ENCODE measurements around the gene SCO2. TPM values are rescaled to one million over a fixed set of nuclear protein-coding genes. Genes with fewer than 3 reads are reported as not detected.

SCO2 gene
- total RNA-seq, 1 experiment from 2014 or later = 6.5 TPM

GRCh38 chr22:50516891-50517290 lies 8.5 kb downstream of the SCO2 start:
- POLR2A ChIA-PET = no interaction called here
- H3K36me3 ChIP-seq (ENCODE audit: control insufficient read depth, insufficient read depth, low read length) = peaks cover 2% of the 10 kb centered on the region; the same call in 1 of the 2 replicates
- no peak overlapping the region for H3K27ac Mint-ChIP-seq (ENCODE audit: unreplicated experiment)
- no peak for DNase-seq
- H3K27me3 ChIP-seq (replicated peaks; ENCODE audit: control insufficient read depth, insufficient read depth, low read length) = no peaks in the 10 kb centered on the region
- no peaks in the 10 kb centered on the region for H3K9me3 Mint-ChIP-seq (ENCODE audit: unreplicated experiment)
- H3K4me3 ChIP-seq (ENCODE audit: low read depth, low read length) = no peak overlapping the region
- H3K4me1 ChIP-seq = no peaks in the 10 kb centered on the region
- CTCF ChIA-PET = no interaction called here
- H3K4me3 Mint-ChIP-seq (ENCODE audit: unreplicated experiment) = no peak overlapping the region
- peaks cover 67% of the 10 kb centered on the region for H3K36me3 Mint-ChIP-seq (ENCODE audit: insufficient read depth, unreplicated experiment)
- H3K9me3 ChIP-seq = no peaks in the 10 kb centered on the region
- no peaks in the 10 kb centered on the region for H3K4me1 Mint-ChIP-seq (ENCODE audit: low read depth, unreplicated experiment)
- H3K27me3 Mint-ChIP-seq (ENCODE audit: insufficient read depth, unreplicated experiment) = no peaks in the 10 kb centered on the region
- intact Hi-C loops (cut with micrococcal nuclease; ENCODE audit: unreplicated experiment) = no loop called here
- BruUV-seq (replicated peaks) = no TSS peak
- TF ChIP-seq, protein P1, sequence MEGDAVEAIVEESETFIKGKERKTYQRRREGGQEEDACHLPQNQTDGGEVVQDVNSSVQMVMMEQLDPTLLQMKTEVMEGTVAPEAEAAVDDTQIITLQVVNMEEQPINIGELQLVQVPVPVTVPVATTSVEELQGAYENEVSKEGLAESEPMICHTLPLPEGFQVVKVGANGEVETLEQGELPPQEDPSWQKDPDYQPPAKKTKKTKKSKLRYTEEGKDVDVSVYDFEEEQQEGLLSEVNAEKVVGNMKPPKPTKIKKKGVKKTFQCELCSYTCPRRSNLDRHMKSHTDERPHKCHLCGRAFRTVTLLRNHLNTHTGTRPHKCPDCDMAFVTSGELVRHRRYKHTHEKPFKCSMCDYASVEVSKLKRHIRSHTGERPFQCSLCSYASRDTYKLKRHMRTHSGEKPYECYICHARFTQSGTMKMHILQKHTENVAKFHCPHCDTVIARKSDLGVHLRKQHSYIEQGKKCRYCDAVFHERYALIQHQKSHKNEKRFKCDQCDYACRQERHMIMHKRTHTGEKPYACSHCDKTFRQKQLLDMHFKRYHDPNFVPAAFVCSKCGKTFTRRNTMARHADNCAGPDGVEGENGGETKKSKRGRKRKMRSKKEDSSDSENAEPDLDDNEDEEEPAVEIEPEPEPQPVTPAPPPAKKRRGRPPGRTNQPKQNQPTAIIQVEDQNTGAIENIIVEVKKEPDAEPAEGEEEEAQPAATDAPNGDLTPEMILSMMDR (IDR thresholded peaks at IDR 0.05; ENCODE audit: insufficient read depth in 1 of 2, low read depth in 1 of 2, low read length in 1 of 2, severe bottlenecking in 1 of 2, unreplicated experiment in 1 of 2) = no peak

GRCh38 chr22:50516068-50516467 lies 9.3 kb downstream of the SCO2 start:
- Histone ChIP-seq H3K27me3 (replicated peaks; ENCODE audit: control insufficient read depth, insufficient read depth, low read length) (no peaks in the 10 kb centered on the region), H3K9me3 (no peaks in the 10 kb centered on the region), H3K4me3 (ENCODE audit: low read depth, low read length) (no peak overlapping the region), H3K4me1 (no peaks in the 10 kb centered on the region), H3K36me3 (ENCODE audit: control insufficient read depth, insufficient read depth, low read length) (peaks cover 2% of the 10 kb centered on the region; the same call in 1 of the 2 replicates)
- CTCF ChIA-PET = no interaction called here
- no peak overlapping the region for H3K27ac Mint-ChIP-seq (ENCODE audit: unreplicated experiment)
- TF ChIP-seq, protein P1 (IDR thresholded peaks at IDR 0.05; ENCODE audit: insufficient read depth in 1 of 2, low read depth in 1 of 2, low read length in 1 of 2, severe bottlenecking in 1 of 2, unreplicated experiment in 1 of 2) = no peak
- BruUV-seq (replicated peaks) = no TSS peak
- DNase-seq = no peak
- H3K36me3 Mint-ChIP-seq (ENCODE audit: insufficient read depth, unreplicated experiment) = peaks cover 69% of the 10 kb centered on the region
- POLR2A ChIA-PET = no interaction called here
- H3K4me3 Mint-ChIP-seq (ENCODE audit: unreplicated experiment) = no peak overlapping the region
- no peaks in the 10 kb centered on the region for H3K27me3 Mint-ChIP-seq (ENCODE audit: insufficient read depth, unreplicated experiment)
- no peaks in the 10 kb centered on the region for H3K9me3 Mint-ChIP-seq (ENCODE audit: unreplicated experiment)
- H3K4me1 Mint-ChIP-seq (ENCODE audit: low read depth, unreplicated experiment) = no peaks in the 10 kb centered on the region
- intact Hi-C loops (cut with micrococcal nuclease; ENCODE audit: unreplicated experiment) = no loop called here

GRCh38 chr22:50513175-50513574 lies 12.2 kb downstream of the SCO2 start:
- no peak for DNase-seq
- Histone ChIP-seq H3K4me1 (peaks cover 5% of the 10 kb centered on the region; the same call in 1 of the 2 replicates), H3K27me3 (replicated peaks; ENCODE audit: control insufficient read depth, insufficient read depth, low read length) (no peaks in the 10 kb centered on the region), H3K4me3 (ENCODE audit: low read depth, low read length) (no peak overlapping the region), H3K36me3 (ENCODE audit: control insufficient read depth, insufficient read depth, low read length) (peaks cover 2% of the 10 kb centered on the region; the same call in 1 of the 2 replicates), H3K9me3 (no peaks in the 10 kb centered on the region)
- peaks cover 11% of the 10 kb centered on the region for H3K4me1 Mint-ChIP-seq (ENCODE audit: low read depth, unreplicated experiment)
- POLR2A ChIA-PET = no interaction called here
- BruUV-seq (replicated peaks) = no TSS peak
- H3K36me3 Mint-ChIP-seq (ENCODE audit: insufficient read depth, unreplicated experiment) = peaks cover 66% of the 10 kb centered on the region
- no peak overlapping the region for H3K4me3 Mint-ChIP-seq (ENCODE audit: unreplicated experiment)
- no peak overlapping the region for H3K27ac Mint-ChIP-seq (ENCODE audit: unreplicated experiment)
- CTCF ChIA-PET = no interaction called here
- H3K9me3 Mint-ChIP-seq (ENCODE audit: unreplicated experiment) = no peaks in the 10 kb centered on the region
- TF ChIP-seq, protein P1 (IDR thresholded peaks at IDR 0.05; ENCODE audit: insufficient read depth in 1 of 2, low read depth in 1 of 2, low read length in 1 of 2, severe bottlenecking in 1 of 2, unreplicated experiment in 1 of 2) = no peak
- H3K27me3 Mint-ChIP-seq (ENCODE audit: insufficient read depth, unreplicated experiment) = no peaks in the 10 kb centered on the region
- intact Hi-C loops (cut with micrococcal nuclease; ENCODE audit: unreplicated experiment) = no loop called here

Data from Caco-2 (cell line).